Sigmoid colon (tissue), 7 donors: ENCODE data around the gene LTO1. TPM values are rescaled to one million over a fixed set of nuclear protein-coding genes. Genes with fewer than 3 reads are reported as not detected.

ENCODE experiments used
- DNase-seq: peaks from one replicate; pipeline ENCODE4 v3.0.0-alpha.2; 2019
- H3K27ac ChIP-seq, 4 donors: fragments of 200-600 bp; sonication (generic); one replicate each; pipeline ENCODE4 v1.5.1; 2016 to 2019; ENCODE audit warnings: mild to moderate bottlenecking in 1 of 4
- H3K27me3 ChIP-seq, 3 donors: fragments of 200-600 bp; sonication (generic); one replicate each; pipeline ENCODE4 v1.5.1; 2019; ENCODE audit warnings: mild to moderate bottlenecking in 1 of 3
- H3K36me3 ChIP-seq, 4 donors: fragments of 200-600 bp; sonication (generic); one replicate each; pipeline ENCODE4 v1.5.1; 2016 to 2019
- H3K4me1 ChIP-seq, 4 donors: fragments of 200-600 bp; sonication (generic); one replicate each; pipeline ENCODE4 v1.5.1; 2017 to 2019
- H3K4me3 ChIP-seq, 4 donors: fragments of 200-600 bp; sonication (generic); one replicate each; pipeline ENCODE4 v1.5.1; 2017 to 2019; ENCODE audit warnings: mild to moderate bottlenecking in 2 of 4, moderate library complexity in 1 of 4
- H3K9me3 ChIP-seq, 4 donors: fragments of 200-600 bp in 3 of 4; sonication (generic) in 3 of 4; one replicate each; pipeline versions ENCODE4 v1.5.1 to v1.6.1; 2013 to 2019
- EP300 ChIP-seq, 4 donors: sonication (generic); formaldehyde crosslinking; IDR thresholded peaks; one replicate each; pipeline ENCODE4 v1.6.1; 2017; ENCODE audit warnings: antibody characterized with exemption in 4 of 4
- POLR2A ChIP-seq, 2 donors: fragments of 450-650 bp; IDR thresholded peaks; one replicate each; pipeline ENCODE4 v1.6.1; 2016; ENCODE audit warnings: antibody characterized with exemption in 2 of 2, mild to moderate bottlenecking in 2 of 2, moderate library complexity in 2 of 2
- POLR2AphosphoS5 ChIP-seq, 4 donors: sonication (generic); formaldehyde crosslinking; IDR thresholded peaks; one replicate each; pipeline ENCODE4 v1.6.1; 2017; ENCODE audit warnings: antibody characterized with exemption in 4 of 4
- WGBS, 2 donors: extraction: QIAGEN DNeasy Blood & Tissue Kit; methylation state at CpG; one replicate each; pipeline ENCODE4 v1.1.7; 2013; 5-methylcytosine and 5-hydroxymethylcytosine counted together
- intact Hi-C: fragments of 100-400 bp; cut with DNase I; formaldehyde crosslinking; loops from one replicate; pipeline ENCODE4 v1.15.1; 2023
- polyA plus RNA-seq, 3 donors: library from polyadenylated mRNA; stranded (reverse); fragments of 200-250 nt; gene quantifications; one replicate each; pipeline ENCODE4 v1.2.3, GENCODE V29; 2013
- total RNA-seq, 4 donors: library from RNA; depleted of rRNA; stranded (reverse); fragments of >200 nt; gene quantifications; one replicate each; pipeline ENCODE4 v1.1.0, GENCODE V29; 2016
- TF ChIP-seq, protein P1 (sequence below), 4 experiments: fragments of 450-650 bp in 3 of 4; fragments of 200-600 bp in 1 of 4; IDR thresholded peaks; one replicate each; pipeline ENCODE4 v1.5.1; 2016 to 2019; ENCODE audit warnings: antibody characterized with exemption in 4 of 4, mild to moderate bottlenecking in 3 of 4, moderate library complexity in 2 of 4
- donor health status: healthy with polysubstance abuse.
- donor health status: Bipolar disorder and iron deficiency.
- donor health status: healthy.

LTO1 gene
- total and polyA plus RNA-seq, 7 donors = 12.0 to 42.9 (median 20.2) TPM

DNA sequence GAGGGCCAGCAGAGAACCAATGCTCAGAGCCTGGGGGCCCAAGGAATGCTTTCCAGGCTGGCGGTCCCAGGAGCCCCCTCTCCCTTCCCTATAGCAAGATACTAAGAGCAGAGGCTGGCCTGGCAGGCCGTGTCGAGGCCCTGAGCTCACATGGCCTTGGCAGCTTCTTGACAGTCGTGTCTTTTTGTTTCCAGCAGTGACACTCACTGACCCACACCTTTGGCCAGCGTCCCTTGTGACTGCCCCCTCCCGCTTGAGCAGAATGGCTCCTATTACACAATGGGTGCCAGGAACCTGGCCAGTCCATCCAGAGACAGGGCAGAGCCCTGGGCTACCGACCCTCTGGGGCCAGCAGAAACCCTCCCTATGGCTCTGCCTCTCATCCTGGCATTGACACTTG is 40.6 kb downstream of the LTO1 start:
- peak; percentile 40 for DNase-seq
- H3K27ac ChIP-seq = no peak overlapping the region
- peaks cover 24 to 60% (median 48%) of the 10 kb centered on the region in 3 donors for H3K27me3 ChIP-seq
- H3K9me3 ChIP-seq = peaks cover 0 to 6% (median 0%) of the 10 kb centered on the region in 4 donors
- no peak overlapping the region for H3K4me3 ChIP-seq
- H3K4me1 ChIP-seq = peaks cover 0 to 40% (median 39%) of the 10 kb centered on the region in 4 donors
- intact Hi-C loops = no loop called here
- WGBS, 2 donors = 90 to 91% methylated on average over 7 of the region's 7 CpGs
- H3K36me3 ChIP-seq = no peaks in the 10 kb centered on the region
- TF ChIP-seq EP300 (IDR thresholded peaks at IDR 0.05) (no peak), POLR2A (IDR thresholded peaks at IDR 0.05) (no peak), POLR2AphosphoS5 (IDR thresholded peaks at IDR 0.05) (no peak)
- TF ChIP-seq, protein P1, sequence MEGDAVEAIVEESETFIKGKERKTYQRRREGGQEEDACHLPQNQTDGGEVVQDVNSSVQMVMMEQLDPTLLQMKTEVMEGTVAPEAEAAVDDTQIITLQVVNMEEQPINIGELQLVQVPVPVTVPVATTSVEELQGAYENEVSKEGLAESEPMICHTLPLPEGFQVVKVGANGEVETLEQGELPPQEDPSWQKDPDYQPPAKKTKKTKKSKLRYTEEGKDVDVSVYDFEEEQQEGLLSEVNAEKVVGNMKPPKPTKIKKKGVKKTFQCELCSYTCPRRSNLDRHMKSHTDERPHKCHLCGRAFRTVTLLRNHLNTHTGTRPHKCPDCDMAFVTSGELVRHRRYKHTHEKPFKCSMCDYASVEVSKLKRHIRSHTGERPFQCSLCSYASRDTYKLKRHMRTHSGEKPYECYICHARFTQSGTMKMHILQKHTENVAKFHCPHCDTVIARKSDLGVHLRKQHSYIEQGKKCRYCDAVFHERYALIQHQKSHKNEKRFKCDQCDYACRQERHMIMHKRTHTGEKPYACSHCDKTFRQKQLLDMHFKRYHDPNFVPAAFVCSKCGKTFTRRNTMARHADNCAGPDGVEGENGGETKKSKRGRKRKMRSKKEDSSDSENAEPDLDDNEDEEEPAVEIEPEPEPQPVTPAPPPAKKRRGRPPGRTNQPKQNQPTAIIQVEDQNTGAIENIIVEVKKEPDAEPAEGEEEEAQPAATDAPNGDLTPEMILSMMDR (IDR thresholded peaks at IDR 0.05) = no peak

DNA sequence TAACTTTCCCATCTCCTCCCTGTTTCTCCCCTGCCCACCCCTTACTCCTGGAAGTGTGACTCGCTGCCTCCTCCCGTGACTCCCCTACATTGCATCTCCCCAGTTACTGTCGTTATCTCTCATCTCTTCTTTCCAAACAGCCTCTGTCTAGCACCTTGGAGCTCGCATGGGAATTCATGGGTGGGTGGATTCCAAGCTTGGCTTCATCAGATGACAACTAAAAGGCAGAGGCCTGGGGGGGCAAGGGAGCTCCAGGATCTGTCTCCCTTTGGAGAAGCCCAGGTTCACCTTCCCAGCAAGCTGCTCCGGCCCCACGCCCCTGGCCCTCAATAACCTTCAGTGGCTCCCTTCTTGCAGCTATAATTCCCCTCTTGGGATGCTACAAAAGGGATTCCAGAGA is 41.1 kb downstream of the LTO1 start:
- Histone ChIP-seq H3K9me3 (peaks cover 0 to 11% (median 0%) of the 10 kb centered on the region in 4 donors), H3K27me3 (peaks cover 19 to 55% (median 42%) of the 10 kb centered on the region in 3 donors), H3K36me3 (no peaks in the 10 kb centered on the region), H3K4me1 (peaks cover 0 to 35% (median 34%) of the 10 kb centered on the region in 4 donors), H3K4me3 (no peak overlapping the region), H3K27ac (no peak overlapping the region)
- DNase-seq = peak; percentile 44
- TF ChIP-seq POLR2AphosphoS5 (IDR thresholded peaks at IDR 0.05) = no peak
- TF ChIP-seq, protein P1 (IDR thresholded peaks at IDR 0.05) = no peak
- TF ChIP-seq POLR2A (IDR thresholded peaks at IDR 0.05) = no peak
- TF ChIP-seq EP300 (IDR thresholded peaks at IDR 0.05) = no peak
- intact Hi-C loops = no loop called here
- 85 to 91% methylated on average over 6 of the region's 6 CpGs for WGBS, 2 donors

DNA sequence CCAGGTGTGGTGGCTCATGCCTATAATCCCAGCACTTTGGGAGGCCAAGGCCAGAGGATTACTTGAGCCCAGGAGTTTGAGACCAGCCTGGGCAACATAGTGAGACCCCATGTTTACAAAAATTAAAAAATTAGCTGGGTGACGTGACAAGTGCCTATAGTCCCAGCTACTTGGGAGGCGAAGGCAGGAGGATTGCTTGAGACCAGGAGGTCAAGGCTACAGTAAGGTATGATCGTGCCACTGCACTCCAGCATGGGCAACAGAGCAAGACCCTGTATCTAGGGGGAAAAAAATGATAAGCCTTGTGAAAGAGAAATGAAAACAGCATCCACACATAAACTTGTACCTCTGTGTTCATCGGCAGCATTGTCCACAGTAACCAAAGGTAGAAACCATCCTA is 42.3 kb downstream of the LTO1 start:
- peaks cover 10 to 43% (median 31%) of the 10 kb centered on the region in 3 donors for H3K27me3 ChIP-seq
- no peak overlapping the region for H3K4me3 ChIP-seq
- peak; percentile 2 for DNase-seq
- TF ChIP-seq, protein P1 (IDR thresholded peaks at IDR 0.05) = no peak
- TF ChIP-seq POLR2A (IDR thresholded peaks at IDR 0.05) (no peak), POLR2AphosphoS5 (IDR thresholded peaks at IDR 0.05) (no peak), EP300 (IDR thresholded peaks at IDR 0.05) (no peak)
- H3K9me3 ChIP-seq = peaks cover 0 to 12% (median 0%) of the 10 kb centered on the region in 4 donors
- WGBS, 2 donors = 92 to 96% methylated on average over 4 of the region's 4 CpGs
- intact Hi-C loops = no loop called here
- peaks cover 0 to 23% (median 23%) of the 10 kb centered on the region in 4 donors for H3K4me1 ChIP-seq
- H3K27ac ChIP-seq = no peak overlapping the region
- no peaks in the 10 kb centered on the region for H3K36me3 ChIP-seq

DNA sequence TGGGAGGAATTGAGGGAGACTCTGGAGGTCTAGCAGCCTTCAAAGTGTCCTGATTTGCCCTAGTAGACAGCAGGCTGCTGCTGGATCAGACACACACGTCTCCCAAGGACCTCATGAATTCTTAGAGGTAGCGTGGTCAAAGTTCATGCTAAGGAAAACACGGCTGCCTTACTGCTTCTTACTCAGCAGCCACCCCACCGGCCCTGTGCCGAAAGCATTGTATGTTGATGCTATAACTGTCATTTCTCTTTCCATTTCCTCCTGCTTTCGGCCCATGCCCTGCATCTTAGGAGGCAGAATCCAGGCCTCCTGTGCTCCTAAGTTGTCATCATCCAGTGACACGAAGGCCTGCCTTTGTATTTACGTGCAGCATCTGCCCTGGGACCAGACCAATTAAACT is 44.7 kb downstream of the LTO1 start:
- Histone ChIP-seq H3K27ac (no peak overlapping the region), H3K27me3 (peaks cover 0 to 31% (median 6%) of the 10 kb centered on the region in 3 donors), H3K9me3 (peaks cover 0 to 12% (median 0%) of the 10 kb centered on the region in 4 donors), H3K36me3 (no peaks in the 10 kb centered on the region), H3K4me3 (no peak overlapping the region), H3K4me1 (no peaks in the 10 kb centered on the region)
- no peak for DNase-seq
- no peak for TF ChIP-seq EP300 (IDR thresholded peaks at IDR 0.05)
- no peak for TF ChIP-seq POLR2AphosphoS5 (IDR thresholded peaks at IDR 0.05)
- no peak for TF ChIP-seq POLR2A (IDR thresholded peaks at IDR 0.05)
- intact Hi-C loops = no loop called here
- WGBS, 2 donors = 77 to 82% methylated on average over 8 of the region's 8 CpGs

DNA sequence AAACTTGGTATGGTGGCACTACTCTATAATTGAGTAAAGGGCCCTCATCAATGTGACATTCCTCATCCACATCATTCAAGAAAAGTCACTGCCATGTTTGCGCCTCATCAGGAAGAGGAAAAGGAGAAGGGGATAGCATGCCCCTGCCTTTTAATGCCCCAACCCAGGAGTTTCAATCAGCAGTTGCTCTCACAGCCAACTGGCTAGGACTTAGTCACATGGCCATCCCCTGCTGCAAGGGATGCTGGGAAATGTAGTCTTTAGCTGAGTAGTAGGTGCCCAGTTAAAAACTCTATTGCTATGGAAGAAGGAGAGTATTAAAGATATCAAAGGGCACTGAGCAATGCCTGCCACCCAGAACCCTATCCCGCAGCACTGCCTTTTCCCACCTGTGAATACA is 45.1 kb downstream of the LTO1 start:
- 91 to 98% methylated on average over 2 of the region's 2 CpGs for WGBS, 2 donors

More for the DNA sequence above, 45.1 kb downstream of the LTO1 start:
- H3K4me1 ChIP-seq = no peaks in the 10 kb centered on the region
- no peak for DNase-seq
- TF ChIP-seq POLR2AphosphoS5 (IDR thresholded peaks at IDR 0.05) (no peak), POLR2A (IDR thresholded peaks at IDR 0.05) (no peak), EP300 (IDR thresholded peaks at IDR 0.05) (no peak)
- TF ChIP-seq, protein P1 (IDR thresholded peaks at IDR 0.05) = no peak
- H3K27ac ChIP-seq = no peak overlapping the region
- peaks cover 0 to 27% (median 6%) of the 10 kb centered on the region in 3 donors for H3K27me3 ChIP-seq
- H3K36me3 ChIP-seq = no peaks in the 10 kb centered on the region
- H3K9me3 ChIP-seq = peaks cover 0 to 12% (median 0%) of the 10 kb centered on the region in 4 donors
- intact Hi-C loops = no loop called here
- no peak overlapping the region for H3K4me3 ChIP-seq
